ENCODE results near the gene PTPN2. TPM values are rescaled to one million over a fixed set of nuclear protein-coding genes. Genes with fewer than 3 reads are reported as not detected.

PTPN2 gene
- total RNA-seq, 4 donors from 2014 or later: 36.9 to 49.2 (median 38.7) TPM

DNA sequence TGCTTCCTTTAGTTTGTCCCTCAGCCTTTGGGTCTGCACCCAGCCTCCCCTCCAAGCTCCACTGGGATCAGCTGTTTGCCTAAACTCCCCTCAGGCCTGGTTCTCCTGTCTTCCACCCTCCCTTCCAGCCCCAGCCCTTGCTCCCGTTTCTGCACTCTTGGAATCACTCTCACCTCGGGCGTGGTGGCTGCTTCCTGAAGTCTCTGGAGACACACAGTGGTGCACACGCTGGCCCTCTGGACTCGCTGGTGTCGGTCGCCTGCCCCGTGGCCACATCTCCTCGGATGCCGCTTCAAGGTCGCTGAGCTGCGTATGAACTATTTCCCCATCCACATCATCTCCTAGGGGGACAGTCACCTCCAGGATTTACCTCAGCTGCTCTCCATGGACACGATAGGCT, 134.9 kb downstream of the PTPN2 start:
- no peaks in the 10 kb centered on the region for H3K4me1 ChIP-seq
- DNase-seq (ENCODE audit: low spot score in 2 of 2): no peak
- H3K4me3 ChIP-seq: no peak overlapping the region
- H3K9me3 ChIP-seq: no peaks in the 10 kb centered on the region
- TF ChIP-seq POLR2AphosphoS5 (IDR thresholded peaks at IDR 0.05) (no peak), EP300 (IDR thresholded peaks at IDR 0.05) (no peak), POLR2A (IDR thresholded peaks at IDR 0.05) (no peak)
- TF ChIP-seq, protein P1, sequence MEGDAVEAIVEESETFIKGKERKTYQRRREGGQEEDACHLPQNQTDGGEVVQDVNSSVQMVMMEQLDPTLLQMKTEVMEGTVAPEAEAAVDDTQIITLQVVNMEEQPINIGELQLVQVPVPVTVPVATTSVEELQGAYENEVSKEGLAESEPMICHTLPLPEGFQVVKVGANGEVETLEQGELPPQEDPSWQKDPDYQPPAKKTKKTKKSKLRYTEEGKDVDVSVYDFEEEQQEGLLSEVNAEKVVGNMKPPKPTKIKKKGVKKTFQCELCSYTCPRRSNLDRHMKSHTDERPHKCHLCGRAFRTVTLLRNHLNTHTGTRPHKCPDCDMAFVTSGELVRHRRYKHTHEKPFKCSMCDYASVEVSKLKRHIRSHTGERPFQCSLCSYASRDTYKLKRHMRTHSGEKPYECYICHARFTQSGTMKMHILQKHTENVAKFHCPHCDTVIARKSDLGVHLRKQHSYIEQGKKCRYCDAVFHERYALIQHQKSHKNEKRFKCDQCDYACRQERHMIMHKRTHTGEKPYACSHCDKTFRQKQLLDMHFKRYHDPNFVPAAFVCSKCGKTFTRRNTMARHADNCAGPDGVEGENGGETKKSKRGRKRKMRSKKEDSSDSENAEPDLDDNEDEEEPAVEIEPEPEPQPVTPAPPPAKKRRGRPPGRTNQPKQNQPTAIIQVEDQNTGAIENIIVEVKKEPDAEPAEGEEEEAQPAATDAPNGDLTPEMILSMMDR (IDR thresholded peaks at IDR 0.05): no peak
- no peaks in the 10 kb centered on the region for H3K27me3 ChIP-seq
- H3K27ac ChIP-seq: no peak overlapping the region
- no peaks in the 10 kb centered on the region for H3K36me3 ChIP-seq
- 86% methylated on average over 13 of the region's 13 CpGs for WGBS

DNA sequence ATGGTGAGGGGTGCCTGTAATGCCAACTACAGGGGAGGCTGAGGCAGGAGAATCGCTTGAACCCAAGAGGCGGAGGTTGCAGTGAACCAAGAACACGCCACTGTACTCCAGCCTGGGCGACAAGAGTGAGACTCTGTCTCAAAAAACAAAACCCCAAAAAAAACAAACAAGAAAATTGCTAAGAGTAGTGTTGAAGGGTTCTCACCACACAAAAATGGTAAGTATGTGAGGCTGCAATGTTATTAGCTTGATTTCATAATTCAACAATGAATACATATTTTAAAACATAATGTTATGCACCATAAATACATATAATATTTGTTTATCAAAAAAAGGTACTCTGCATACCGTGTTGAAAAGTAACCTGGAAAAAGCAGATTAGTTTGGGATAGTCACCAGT, 135.4 kb downstream of the PTPN2 start:
- Histone ChIP-seq H3K9me3 (no peaks in the 10 kb centered on the region), H3K36me3 (no peaks in the 10 kb centered on the region), H3K4me1 (no peaks in the 10 kb centered on the region), H3K27ac (no peak overlapping the region), H3K4me3 (no peak overlapping the region), H3K27me3 (no peaks in the 10 kb centered on the region)
- DNase-seq (ENCODE audit: low spot score in 2 of 2): no peak
- 88% methylated on average over 5 of the region's 5 CpGs for WGBS
- no peak for TF ChIP-seq POLR2A (IDR thresholded peaks at IDR 0.05)

DNA sequence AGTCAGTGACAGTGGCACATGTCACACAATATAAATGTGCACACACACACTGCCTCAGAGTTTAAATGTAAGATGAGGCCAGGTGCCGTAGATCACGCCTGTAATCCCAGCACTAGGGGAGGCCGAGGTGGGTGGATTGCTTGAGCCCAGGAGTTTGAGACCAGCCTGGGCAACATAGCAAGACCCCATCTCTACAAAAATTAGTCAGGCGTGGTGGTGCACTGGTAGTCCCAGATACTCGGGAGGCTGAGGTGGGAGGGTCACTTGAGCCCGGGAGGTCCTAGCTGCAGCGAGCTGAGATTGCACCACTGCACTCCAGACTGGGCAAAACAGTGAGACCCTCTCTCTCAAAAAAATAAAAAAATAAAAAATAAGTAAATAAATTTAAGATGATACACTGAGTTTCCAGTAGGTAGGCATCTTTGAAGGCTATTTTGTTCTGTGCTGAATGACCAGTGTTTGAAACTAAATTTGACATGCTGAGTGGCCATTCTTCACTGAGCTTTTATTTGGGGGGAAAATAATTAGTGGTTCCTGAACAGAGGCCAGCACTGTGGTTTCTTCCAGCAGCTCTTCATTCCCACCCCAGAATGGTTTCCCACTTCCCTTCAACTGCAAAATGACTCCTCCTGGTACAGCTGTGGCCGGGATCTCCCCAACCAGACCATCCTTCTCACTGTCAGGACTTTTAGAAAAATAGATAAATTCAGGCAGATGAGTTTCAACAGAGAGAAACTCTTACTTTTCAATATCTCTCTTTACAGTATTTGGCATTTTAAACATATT, 136.3 kb downstream of the PTPN2 start:
- no peaks in the 10 kb centered on the region for H3K27me3 ChIP-seq
- 86% methylated on average over 8 of the region's 8 CpGs for WGBS
- no peaks in the 10 kb centered on the region for H3K9me3 ChIP-seq
- DNase-seq (ENCODE audit: low spot score in 2 of 2): no peak
- TF ChIP-seq, protein P1 (IDR thresholded peaks at IDR 0.05): no peak
- TF ChIP-seq POLR2AphosphoS5 (IDR thresholded peaks at IDR 0.05): no peak
- TF ChIP-seq POLR2A (IDR thresholded peaks at IDR 0.05): no peak
- TF ChIP-seq EP300 (IDR thresholded peaks at IDR 0.05): no peak
- no peaks in the 10 kb centered on the region for H3K36me3 ChIP-seq
- no peak overlapping the region for H3K27ac ChIP-seq
- H3K4me3 ChIP-seq: no peak overlapping the region
- H3K4me1 ChIP-seq: no peaks in the 10 kb centered on the region

DNA sequence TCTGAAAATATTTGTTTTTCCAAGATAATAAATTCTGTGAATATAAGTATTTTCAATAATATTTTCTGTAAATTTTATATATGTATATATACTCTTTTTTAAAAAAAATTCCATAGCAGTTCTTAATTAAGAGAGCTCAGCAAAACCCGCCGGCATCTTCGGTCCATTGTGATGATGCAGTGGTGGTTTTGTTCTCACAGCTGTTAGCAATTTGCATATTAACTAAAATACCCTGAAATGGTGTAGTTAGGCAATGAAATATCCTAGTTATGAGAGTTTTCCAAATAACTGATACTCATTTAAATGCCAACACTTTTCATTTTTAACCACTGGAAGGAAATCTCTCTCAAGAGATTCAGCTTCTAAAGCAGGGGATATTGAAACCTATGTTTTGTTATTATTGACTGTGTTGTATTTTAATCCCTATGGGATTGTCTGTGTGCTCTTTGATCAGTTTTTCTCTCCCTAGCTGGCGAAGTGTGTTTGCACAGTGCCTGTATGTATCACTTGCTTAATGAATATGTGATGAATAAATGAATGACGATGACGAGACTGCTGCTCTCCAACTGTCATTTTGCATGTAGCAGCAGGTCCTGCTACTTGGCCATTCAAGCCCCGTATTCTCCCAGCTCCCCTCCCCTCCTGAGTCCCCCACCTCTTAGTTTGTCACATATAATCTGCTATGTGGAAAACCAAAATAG, 138.8 kb downstream of the PTPN2 start:
- no peak for TF ChIP-seq POLR2AphosphoS5 (IDR thresholded peaks at IDR 0.05)
- no peak for TF ChIP-seq POLR2A (IDR thresholded peaks at IDR 0.05)
- TF ChIP-seq EP300 (IDR thresholded peaks at IDR 0.05): no peak
- no peaks in the 10 kb centered on the region for H3K4me1 ChIP-seq
- no peaks in the 10 kb centered on the region for H3K9me3 ChIP-seq
- H3K27me3 ChIP-seq: no peaks in the 10 kb centered on the region
- 55% methylated on average over 7 of the region's 7 CpGs for WGBS
- H3K27ac ChIP-seq: no peak overlapping the region
- no peak overlapping the region for H3K4me3 ChIP-seq
- no peak for DNase-seq (ENCODE audit: low spot score in 2 of 2)
- no peaks in the 10 kb centered on the region for H3K36me3 ChIP-seq

DNA sequence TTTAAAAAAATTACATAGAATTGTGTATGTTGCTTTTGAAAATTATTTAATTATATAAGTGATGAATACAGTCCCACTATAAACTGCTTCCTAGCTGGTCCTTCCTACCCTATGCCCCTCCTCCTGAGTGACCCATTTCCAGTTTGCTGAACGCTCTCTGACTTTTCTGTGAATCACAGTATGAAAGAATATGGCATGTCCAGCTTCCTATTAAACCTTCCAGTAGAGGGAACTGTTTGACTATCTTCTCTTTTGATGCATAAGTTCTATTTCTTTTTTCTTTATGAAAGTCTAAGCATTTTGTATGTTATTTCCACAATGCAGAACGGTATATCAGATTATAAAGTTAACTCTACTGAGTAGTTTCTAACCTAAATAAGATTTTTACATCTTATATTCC, 139.9 kb downstream of the PTPN2 start:
- no peak for DNase-seq (ENCODE audit: low spot score in 2 of 2)
- Histone ChIP-seq H3K27me3 (no peaks in the 10 kb centered on the region), H3K4me1 (no peaks in the 10 kb centered on the region), H3K27ac (no peak overlapping the region), H3K9me3 (no peaks in the 10 kb centered on the region), H3K36me3 (no peaks in the 10 kb centered on the region), H3K4me3 (no peak overlapping the region)
- TF ChIP-seq POLR2A (IDR thresholded peaks at IDR 0.05) (no peak), POLR2AphosphoS5 (IDR thresholded peaks at IDR 0.05) (no peak), EP300 (IDR thresholded peaks at IDR 0.05) (no peak)
- TF ChIP-seq, protein P1 (IDR thresholded peaks at IDR 0.05): peak in 1 of 2 donors; percentile 40
- WGBS: 0% methylated on average over 2 of the region's 2 CpGs

DNA sequence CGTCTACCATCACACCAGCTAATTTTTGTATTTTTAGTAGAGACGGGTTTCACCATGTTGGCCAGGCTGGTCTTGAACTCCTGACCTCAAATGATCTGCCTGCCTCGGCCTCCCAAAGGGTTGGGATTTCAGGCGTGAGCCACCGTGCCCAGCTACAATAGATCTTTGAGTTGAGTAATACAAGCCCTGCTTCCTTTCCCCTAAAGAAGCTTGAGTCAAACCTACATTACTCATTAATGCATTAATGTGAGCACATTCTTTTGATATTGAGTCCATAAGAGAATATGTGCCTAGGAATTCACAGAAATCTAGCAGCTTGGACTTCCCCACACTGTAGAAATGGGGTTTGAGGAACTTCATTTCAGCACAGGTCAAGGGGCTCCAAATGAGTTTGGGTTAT, 141.6 kb downstream of the PTPN2 start:
- Histone ChIP-seq H3K27ac (no peak overlapping the region), H3K36me3 (no peaks in the 10 kb centered on the region), H3K27me3 (no peaks in the 10 kb centered on the region), H3K4me3 (no peak overlapping the region), H3K4me1 (no peaks in the 10 kb centered on the region), H3K9me3 (no peaks in the 10 kb centered on the region)
- 74% methylated on average over 5 of the region's 5 CpGs for WGBS
- DNase-seq (ENCODE audit: low spot score in 2 of 2): no peak
- TF ChIP-seq, protein P1 (IDR thresholded peaks at IDR 0.05): no peak
- TF ChIP-seq POLR2AphosphoS5 (IDR thresholded peaks at IDR 0.05) (no peak), POLR2A (IDR thresholded peaks at IDR 0.05) (no peak), EP300 (IDR thresholded peaks at IDR 0.05) (no peak)
